K562 (cell line): ENCODE results near the gene PPM1H.

ENCODE experiments used
- BRD4 ChIP-seq: fragments of 200-600 bp; sonication (generic); IDR thresholded peaks from 2 replicates; pipeline ENCODE4 v1.6.1; 2017; ENCODE audit warnings: inconsistent platforms
- EGR1 ChIP-seq: fragments of 450-650 bp; conservative IDR thresholded peaks from 2 replicates; pipeline ENCODE4 v1.6.1; 2017; ENCODE audit warnings: mild to moderate bottlenecking
- GATAD2A ChIP-seq: fragments of 450-650 bp; IDR thresholded peaks from 2 replicates; pipeline ENCODE4 v1.6.1; 2017
- HDGF ChIP-seq: fragments of 450-650 bp; IDR thresholded peaks from 2 replicates; pipeline ENCODE4 v1.6.1; 2016
- JUNB ChIP-seq: fragments of 450-650 bp; formaldehyde crosslinking; conservative IDR thresholded peaks from 2 replicates; pipeline ENCODE4 v1.4.0; 2020; ENCODE audit warnings: mild to moderate bottlenecking
- MYC ChIP-seq, 2 experiments: fragments of 250-450 bp in 1 of 2; sonication (Bioruptor Pico) in 1 of 2; IDR thresholded peaks; 2 replicates each; pipeline versions ENCODE4 v1.5.1 to v1.6.1; 2012 to 2021; ENCODE audit warnings: low read depth in 2 of 2, borderline replicate concordance in 1 of 2, improper control_type of control experiment in 1 of 2, low read length in 1 of 2, mild to moderate bottlenecking in 1 of 2, moderate library complexity in 1 of 2
- PCBP1 ChIP-seq: fragments of 200-400 bp; formaldehyde crosslinking; IDR thresholded peaks from 2 replicates; pipeline ENCODE4 v1.6.1; 2018; ENCODE audit warnings: mild to moderate bottlenecking, low read depth, low read length; ENCODE audit not compliant: poor library complexity, severe bottlenecking
- RFX5 ChIP-seq: IDR thresholded peaks from 2 replicates; pipeline ENCODE4 v1.6.1; 2011; ENCODE audit warnings: low read depth, mild to moderate bottlenecking, improper control_type of control experiment, low read length
- ZBTB9 ChIP-seq: fragments of 450-650 bp; formaldehyde crosslinking; IDR thresholded peaks from 2 replicates; pipeline ENCODE4 v1.4.0; 2020; ENCODE audit warnings: mild to moderate bottlenecking, moderate library complexity
- ZC3H8 ChIP-seq: fragments of 450-650 bp; IDR thresholded peaks from 2 replicates; pipeline ENCODE4 v1.6.1; 2017
- ZNF121 ChIP-seq: sonication (generic); formaldehyde crosslinking; conservative IDR thresholded peaks from 2 replicates; pipeline ENCODE4 v1.8.0; 2022; ENCODE audit warnings: missing genetic modification reagents
- ZNF224 ChIP-seq: sonication (generic); formaldehyde crosslinking; IDR thresholded peaks from 2 replicates; pipeline ENCODE4 v1.8.0; 2022; ENCODE audit warnings: mild to moderate bottlenecking, missing genetic modification reagents
- ZNF311 ChIP-seq: fragments of 250-450 bp; sonication (Bioruptor Pico); IDR thresholded peaks from 2 replicates; pipeline ENCODE4 v1.4.0; 2020; ENCODE audit warnings: mild to moderate bottlenecking, moderate library complexity
- TF ChIP-seq, protein P1 (sequence below), 3 experiments: IDR thresholded peaks in 2 of 3; conservative IDR thresholded peaks in 1 of 3; 2 replicates each; pipeline ENCODE4 v1.5.1; 2011 to 2012; ENCODE audit warnings: low read length in 3 of 3, mild to moderate bottlenecking in 3 of 3, control low read depth in 2 of 3, improper control_type of control experiment in 1 of 3, inconsistent platforms in 1 of 3, low read depth in 1 of 3, mixed read lengths in 1 of 3, moderate library complexity in 1 of 3; ENCODE audit not compliant: insufficient read depth in 2 of 3

DNA sequence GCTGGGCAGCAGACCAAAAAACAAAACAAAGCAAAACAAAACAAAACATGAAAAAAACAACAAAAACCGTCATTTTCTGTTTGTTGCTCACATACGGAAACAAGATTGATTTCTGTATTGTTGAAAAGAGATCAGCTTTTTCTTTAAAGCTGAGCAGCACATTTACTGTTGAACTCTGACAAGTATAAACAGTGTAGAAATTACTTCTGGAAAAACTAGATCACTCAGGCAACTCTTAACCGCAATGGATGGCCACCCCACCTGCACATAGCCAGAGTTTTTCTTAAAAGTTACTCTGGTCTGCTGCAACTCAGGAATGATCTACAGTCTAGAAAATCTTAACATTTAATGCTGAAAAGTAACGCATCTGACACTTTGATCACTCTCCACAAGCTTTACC lies 80.9 kb downstream of the PPM1H start:
- TF ChIP-seq MYC (IDR thresholded peaks at IDR 0.05; ENCODE audit: low read depth, low read length) (no peak), MYC (CRISPR knock-in tag; IDR thresholded peaks at IDR 0.05; ENCODE audit: borderline replicate concordance, low read depth) (no peak), GATAD2A (no peak), ZNF311 (CRISPR knock-in tag) (no peak), BRD4 (no peak), ZC3H8 (no peak), EGR1 (no peak), ZBTB9 (CRISPR knock-in tag) (no peak), ZNF224 (CRISPR knock-in tag) (no peak), HDGF (no peak), PCBP1 (no peak), JUNB (no peak), ZNF121 (no peak), RFX5 (no peak)
- TF ChIP-seq, protein P1, sequence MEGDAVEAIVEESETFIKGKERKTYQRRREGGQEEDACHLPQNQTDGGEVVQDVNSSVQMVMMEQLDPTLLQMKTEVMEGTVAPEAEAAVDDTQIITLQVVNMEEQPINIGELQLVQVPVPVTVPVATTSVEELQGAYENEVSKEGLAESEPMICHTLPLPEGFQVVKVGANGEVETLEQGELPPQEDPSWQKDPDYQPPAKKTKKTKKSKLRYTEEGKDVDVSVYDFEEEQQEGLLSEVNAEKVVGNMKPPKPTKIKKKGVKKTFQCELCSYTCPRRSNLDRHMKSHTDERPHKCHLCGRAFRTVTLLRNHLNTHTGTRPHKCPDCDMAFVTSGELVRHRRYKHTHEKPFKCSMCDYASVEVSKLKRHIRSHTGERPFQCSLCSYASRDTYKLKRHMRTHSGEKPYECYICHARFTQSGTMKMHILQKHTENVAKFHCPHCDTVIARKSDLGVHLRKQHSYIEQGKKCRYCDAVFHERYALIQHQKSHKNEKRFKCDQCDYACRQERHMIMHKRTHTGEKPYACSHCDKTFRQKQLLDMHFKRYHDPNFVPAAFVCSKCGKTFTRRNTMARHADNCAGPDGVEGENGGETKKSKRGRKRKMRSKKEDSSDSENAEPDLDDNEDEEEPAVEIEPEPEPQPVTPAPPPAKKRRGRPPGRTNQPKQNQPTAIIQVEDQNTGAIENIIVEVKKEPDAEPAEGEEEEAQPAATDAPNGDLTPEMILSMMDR (IDR thresholded peaks at IDR 0.05 in 2 of 3, conservative IDR thresholded peaks at IDR 0.05 in 1 of 3; ENCODE audit: insufficient read depth in 2 of 3, low read depth in 1 of 3, low read length in 3 of 3) = no peak
